Measurements from ENCODE around the gene RSPH3. TPM values are rescaled to one million over a fixed set of nuclear protein-coding genes. Genes with fewer than 3 reads are reported as not detected.

The RSPH3 gene
- total RNA-seq, 3 donors from 2014 or later (not counting 1 experiment from before 2014, with no cell fraction given) = 1.5 to 2.9 (median 2.4) TPM

DNA sequence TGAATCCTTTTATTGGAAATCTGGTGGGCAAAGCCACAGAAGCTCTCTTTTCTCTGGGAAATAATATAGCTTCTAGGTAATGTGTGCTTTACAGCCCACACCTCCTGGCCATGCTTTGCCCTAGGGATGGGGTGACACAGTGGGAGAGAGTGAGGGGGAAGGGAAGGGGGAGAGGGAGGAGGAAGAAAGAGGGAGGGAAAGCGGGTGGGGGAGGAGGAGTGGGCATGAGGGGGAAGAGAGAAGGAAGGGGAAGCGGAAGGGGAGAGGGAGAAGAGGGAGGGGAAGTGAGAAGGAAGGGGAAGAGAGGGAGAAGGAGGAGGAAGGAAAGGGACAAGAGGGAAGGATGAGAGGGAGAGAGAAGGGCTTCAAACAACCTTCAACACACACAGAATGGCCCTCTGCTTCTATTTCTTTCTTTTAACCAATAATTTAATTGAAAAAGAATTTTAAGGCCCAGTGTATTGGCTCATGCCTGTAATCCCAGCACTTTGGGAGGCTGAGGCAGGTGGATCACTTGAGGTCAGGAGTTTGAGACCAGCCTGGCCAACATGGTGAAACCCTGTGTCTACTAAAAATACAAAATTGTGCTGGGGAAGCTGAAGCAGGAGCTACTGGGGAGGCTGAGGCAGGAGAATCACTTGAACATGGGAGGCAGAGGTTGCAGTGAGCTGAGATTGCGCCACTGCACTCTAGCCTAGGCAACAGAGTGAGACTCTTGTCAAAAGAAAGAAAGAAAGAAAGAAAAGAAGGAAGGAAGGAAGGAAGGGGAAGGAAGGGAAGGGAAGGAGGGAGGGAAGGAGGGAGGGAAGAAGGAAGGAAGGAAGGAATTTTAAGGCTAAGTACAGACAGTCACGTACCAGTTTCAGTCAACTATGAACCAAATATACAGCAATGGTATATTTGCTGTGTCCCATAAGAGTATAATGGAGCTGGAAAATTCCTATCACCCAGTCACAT is 75.2 kb downstream of the RSPH3 start:
- H3K36me3 Mint-ChIP-seq = no peaks in the 10 kb centered on the region
- Histone ChIP-seq H3K27ac (ENCODE audit: low read length) (no peak overlapping the region), H3K36me3 (ENCODE audit: control insufficient read depth, insufficient read depth, low read length) (no peaks in the 10 kb centered on the region), H3K4me1 (ENCODE audit: control insufficient read depth, insufficient read depth, low read length) (no peaks in the 10 kb centered on the region), H3K27me3 (ENCODE audit: control insufficient read depth, insufficient read depth, low read length) (no peaks in the 10 kb centered on the region), H3K4me3 (ENCODE audit: low read length) (no peak overlapping the region), H3K9me3 (ENCODE audit: control insufficient read depth, insufficient read depth, low read length) (no peaks in the 10 kb centered on the region)
- DNase-seq (no peak), ATAC-seq (no peak)
- 96% methylated on average over 3 of the region's 4 CpGs for WGBS (ENCODE audit: insufficient coverage)
- peaks cover 0 to 4% of the 10 kb centered on the region in 2 donors for H3K4me1 Mint-ChIP-seq
- intact Hi-C loops (cut with micrococcal nuclease) = no loop called here
- no peak overlapping the region for H3K4me3 Mint-ChIP-seq
- TF ChIP-seq, protein P1, sequence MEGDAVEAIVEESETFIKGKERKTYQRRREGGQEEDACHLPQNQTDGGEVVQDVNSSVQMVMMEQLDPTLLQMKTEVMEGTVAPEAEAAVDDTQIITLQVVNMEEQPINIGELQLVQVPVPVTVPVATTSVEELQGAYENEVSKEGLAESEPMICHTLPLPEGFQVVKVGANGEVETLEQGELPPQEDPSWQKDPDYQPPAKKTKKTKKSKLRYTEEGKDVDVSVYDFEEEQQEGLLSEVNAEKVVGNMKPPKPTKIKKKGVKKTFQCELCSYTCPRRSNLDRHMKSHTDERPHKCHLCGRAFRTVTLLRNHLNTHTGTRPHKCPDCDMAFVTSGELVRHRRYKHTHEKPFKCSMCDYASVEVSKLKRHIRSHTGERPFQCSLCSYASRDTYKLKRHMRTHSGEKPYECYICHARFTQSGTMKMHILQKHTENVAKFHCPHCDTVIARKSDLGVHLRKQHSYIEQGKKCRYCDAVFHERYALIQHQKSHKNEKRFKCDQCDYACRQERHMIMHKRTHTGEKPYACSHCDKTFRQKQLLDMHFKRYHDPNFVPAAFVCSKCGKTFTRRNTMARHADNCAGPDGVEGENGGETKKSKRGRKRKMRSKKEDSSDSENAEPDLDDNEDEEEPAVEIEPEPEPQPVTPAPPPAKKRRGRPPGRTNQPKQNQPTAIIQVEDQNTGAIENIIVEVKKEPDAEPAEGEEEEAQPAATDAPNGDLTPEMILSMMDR (IDR thresholded peaks at IDR 0.05) = no peak
- H3K9me3 Mint-ChIP-seq = no peaks in the 10 kb centered on the region
- H3K27me3 Mint-ChIP-seq (ENCODE audit: low read depth in 2 of 2) = no peaks in the 10 kb centered on the region
- no peak overlapping the region for H3K27ac Mint-ChIP-seq

DNA sequence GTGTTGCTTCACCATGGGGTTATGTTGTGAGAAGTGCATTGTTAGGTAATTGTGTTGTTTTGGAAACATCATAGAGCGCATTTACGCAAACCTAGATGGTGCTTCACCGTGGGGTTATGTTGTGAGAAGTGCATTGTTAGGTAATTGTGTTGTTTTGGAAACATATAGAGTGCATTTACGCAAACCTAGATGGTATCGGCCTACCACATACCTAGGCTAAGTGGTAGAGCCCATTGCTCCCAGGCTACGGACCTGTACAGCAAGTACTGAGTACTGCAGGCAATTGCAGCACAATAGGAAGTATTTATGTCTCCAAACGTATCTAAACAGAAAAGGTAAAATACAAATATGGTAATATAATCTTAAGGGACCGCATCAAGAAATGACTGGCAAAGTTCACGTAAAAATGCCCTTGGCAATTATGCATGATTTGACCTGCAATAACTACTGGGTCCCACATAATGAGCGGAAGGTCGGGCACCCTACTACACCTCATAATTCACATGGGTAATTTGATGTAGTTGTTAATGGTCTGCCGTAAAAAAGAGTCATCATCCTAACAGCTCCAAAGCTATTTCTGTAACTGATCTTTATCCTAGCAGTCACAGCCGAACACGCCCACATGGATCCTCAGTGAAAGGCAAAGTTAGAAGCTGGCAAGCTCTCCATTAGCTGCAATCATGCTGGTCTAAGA is 76.0 kb downstream of the RSPH3 start:
- H3K9me3 Mint-ChIP-seq = no peaks in the 10 kb centered on the region
- TF ChIP-seq, protein P1 (IDR thresholded peaks at IDR 0.05) = no peak
- DNase-seq = no peak
- Histone ChIP-seq H3K4me3 (ENCODE audit: low read length) (no peak overlapping the region), H3K9me3 (ENCODE audit: control insufficient read depth, insufficient read depth, low read length) (no peaks in the 10 kb centered on the region), H3K27me3 (ENCODE audit: control insufficient read depth, insufficient read depth, low read length) (no peaks in the 10 kb centered on the region), H3K36me3 (ENCODE audit: control insufficient read depth, insufficient read depth, low read length) (no peaks in the 10 kb centered on the region), H3K27ac (ENCODE audit: low read length) (no peak overlapping the region), H3K4me1 (ENCODE audit: control insufficient read depth, insufficient read depth, low read length) (no peaks in the 10 kb centered on the region)
- WGBS (ENCODE audit: insufficient coverage) = 96% methylated on average over 11 of the region's 14 CpGs
- intact Hi-C loops (cut with micrococcal nuclease) = no loop called here
- no peak overlapping the region for H3K27ac Mint-ChIP-seq
- peaks cover 0 to 4% of the 10 kb centered on the region in 2 donors for H3K4me1 Mint-ChIP-seq
- H3K4me3 Mint-ChIP-seq = no peak overlapping the region
- no peaks in the 10 kb centered on the region for H3K36me3 Mint-ChIP-seq
- ATAC-seq = no peak
- no peaks in the 10 kb centered on the region for H3K27me3 Mint-ChIP-seq (ENCODE audit: low read depth in 2 of 2)

Other genes with a start within 250 kb of the RSPH3 start
- 100 to 1,000 TPM; 119 to 157 (median 133) TPM for gene EZR, start 180.8 kb downstream of the RSPH3 start, total RNA-seq
- gene TAGAP, start 44.8 kb upstream of the RSPH3 start, total RNA-seq = 100 to 1,000 TPM; 139 to 291 (median 178) TPM
- gene FNDC1, start 169.2 kb upstream of the RSPH3 start, total RNA-seq = not detected

Data from natural killer cell (primary cell).